ENCODE measurements around the gene NRAP. TPM values are rescaled to one million over a fixed set of nuclear protein-coding genes. Genes with fewer than 3 reads are reported as not detected.

The NRAP gene
- polyA plus RNA-seq, 1 of the 3 experiments (the other 2 are of a cell fraction): not detected

GRCh38 chr10:113625461-113626186, 38.2 kb downstream of the NRAP start:
- ChIA-PET CTCF (interaction anchor here (1.0 to 1.1 kb wide), 2 partner anchors 14 to 62 kb away, joined by 3 read pairs; no protein-coding TSS in a partner anchor), POLR2A (no interaction called here)
- no peak overlapping the region for H2AFZ ChIP-seq (ENCODE audit: low read depth)
- H4K20me1 ChIP-seq (ENCODE audit: insufficient read depth): no peaks in the 10 kb centered on the region
- H3K4me1 ChIP-seq (ENCODE audit: control insufficient read depth in 1 of 2, insufficient read depth in 2 of 2, low read depth in 1 of 2, low read length in 1 of 2): no peaks in the 10 kb centered on the region
- H3K9ac ChIP-seq: no peak overlapping the region
- H3K27ac ChIP-seq (ENCODE audit: low read depth in 2 of 2, low read length in 1 of 2): no peak overlapping the region
- H3K36me3 ChIP-seq (replicated peaks in 1 of 2; ENCODE audit: control insufficient read depth in 1 of 2, insufficient read depth in 2 of 2, low read length in 1 of 2): no peaks in the 10 kb centered on the region
- H3K9me3 ChIP-seq: no peaks in the 10 kb centered on the region
- no peaks in the 10 kb centered on the region for H3F3A ChIP-seq (replicated peaks; ENCODE audit: insufficient read depth)
- H3K27me3 ChIP-seq (ENCODE audit: insufficient read depth): no peaks in the 10 kb centered on the region; the same call in 1 of the 2 replicates
- WGBS (ENCODE audit: low lambda C conversion rate): 37% methylated on average over 8 of the region's 10 CpGs
- DNase-seq: no peak
- H3K79me2 ChIP-seq (ENCODE audit: insufficient read depth): no peaks in the 10 kb centered on the region
- H3K4me3 ChIP-seq (ENCODE audit: low read depth in 2 of 2, low read length in 1 of 2): no peak overlapping the region
- no peaks in the 10 kb centered on the region for H3K9me2 ChIP-seq
- no peak overlapping the region for H3K4me2 ChIP-seq
- TF ChIP-seq ZBTB33 (IDR thresholded peaks at IDR 0.05; ENCODE audit: borderline replicate concordance, low read depth) (no peak), IRF3 (IDR thresholded peaks at IDR 0.05; ENCODE audit: low read depth, low read length) (no peak), TEAD4 (IDR thresholded peaks at IDR 0.05; ENCODE audit: borderline replicate concordance, insufficient read depth) (no peak), TAF1 (IDR thresholded peaks at IDR 0.05; ENCODE audit: borderline replicate concordance, low read depth, low read length) (no peak), CHD2 (IDR thresholded peaks at IDR 0.05; ENCODE audit: low read length, partially characterized antibody) (no peak), SIN3A (IDR thresholded peaks at IDR 0.05; ENCODE audit: borderline replicate concordance, low read depth, low read length) (no peak), USF2 (IDR thresholded peaks at IDR 0.05; ENCODE audit: borderline replicate concordance, low read depth, low read length) (no peak)

- no peaks in the 10 kb centered on the region for H3K9me3 ChIP-seq
- no peak overlapping the region for H2AFZ ChIP-seq (ENCODE audit: low read depth)
- H3F3A ChIP-seq (replicated peaks; ENCODE audit: insufficient read depth): no peaks in the 10 kb centered on the region
- CTCF ChIA-PET: no interaction called here
- WGBS (ENCODE audit: low lambda C conversion rate): 31% methylated on average over 4 of the region's 4 CpGs
- no peaks in the 10 kb centered on the region for H3K79me2 ChIP-seq (ENCODE audit: insufficient read depth)
- no peaks in the 10 kb centered on the region for H3K36me3 ChIP-seq (replicated peaks in 1 of 2; ENCODE audit: control insufficient read depth in 1 of 2, insufficient read depth in 2 of 2, low read length in 1 of 2)
- POLR2A ChIA-PET: no interaction called here
- H4K20me1 ChIP-seq (ENCODE audit: insufficient read depth): no peaks in the 10 kb centered on the region
- H3K4me2 ChIP-seq: no peak overlapping the region
- no peak for TF ChIP-seq GATA2 (CRISPR knock-in tag; IDR thresholded peaks at IDR 0.05)
- TF ChIP-seq MXI1 (IDR thresholded peaks at IDR 0.05; ENCODE audit: low read depth, low read length): no peak
- DNase-seq: no peak
- no peaks in the 10 kb centered on the region; a peak in 1 of 4 replicates for H3K4me1 ChIP-seq (ENCODE audit: control insufficient read depth in 1 of 2, insufficient read depth in 2 of 2, low read depth in 1 of 2, low read length in 1 of 2)
- H3K27ac ChIP-seq (ENCODE audit: low read depth in 2 of 2, low read length in 1 of 2): no peak overlapping the region
- H3K9ac ChIP-seq: no peak overlapping the region
- H3K4me3 ChIP-seq (ENCODE audit: low read depth in 2 of 2, low read length in 1 of 2): no peak overlapping the region
- no peaks in the 10 kb centered on the region for H3K9me2 ChIP-seq
- H3K27me3 ChIP-seq (ENCODE audit: insufficient read depth): no peaks in the 10 kb centered on the region; the same call in 1 of the 2 replicates
Measured at GRCh38 chr10:113622831-113623230, 41.0 kb downstream of the NRAP start.
